ENCODE measurements around the gene CHST11. TPM values are rescaled to one million over a fixed set of nuclear protein-coding genes. Genes with fewer than 3 reads are reported as not detected.

CHST11 gene
- total RNA-seq (2022) (0.25 and 0.97 TPM in 2 replicates), Bru-seq, nascent RNA (percentile 25 among the genes with signal in this experiment), BruChase-seq, experiment 1, labeled RNA remaining after a 2-hour chase (percentile 23 among the genes with signal in this experiment), BruChase-seq, experiment 2, labeled RNA remaining after a 6-hour chase (percentile 25 among the genes with signal in this experiment)
- long read RNA-seq, full-length matches to known transcripts = 1 of 1 reads
- long read RNA-seq, partial matches to known transcripts = 0 of 1 reads
- long read RNA-seq, other reads (novel, unspliced or antisense) = 0 of 1 reads

DNA sequence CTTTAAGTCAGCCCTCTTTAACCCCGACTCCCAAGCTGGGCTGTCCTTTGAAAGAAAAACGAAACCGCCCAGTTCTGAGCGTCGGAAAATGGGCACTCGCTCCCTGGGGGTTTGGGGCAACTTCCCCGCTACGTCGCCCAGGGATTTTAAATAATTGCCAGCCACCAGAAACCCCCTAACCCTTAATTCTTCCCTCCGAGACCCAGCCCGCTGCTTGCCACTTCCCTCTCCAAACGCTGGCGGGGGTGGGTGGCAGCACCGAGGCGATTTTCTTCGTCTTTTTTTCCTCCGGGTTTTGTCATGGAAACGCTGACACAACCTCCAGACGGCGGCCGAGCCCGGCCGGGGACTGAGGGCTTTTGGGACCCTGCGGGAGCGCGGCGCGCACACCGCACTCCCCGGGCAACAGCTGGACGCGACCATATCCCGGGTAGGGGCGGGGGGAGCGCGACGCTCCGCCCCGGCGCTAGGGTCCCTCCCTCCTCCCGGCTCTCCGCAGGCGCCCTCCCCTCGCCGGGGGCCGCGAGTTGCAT lies at the start of gene CHST11:
TSS of gene CHST11 (plus strand) at position 532 of the 533 bp plus-strand sequence.
- peak within 1 kb of the TSS; percentile 96 for H3K4me3 Mint-ChIP-seq (ENCODE audit: unreplicated experiment)
- H3K27ac Mint-ChIP-seq (ENCODE audit: unreplicated experiment) = peak within 1 kb of the TSS; percentile 71
- H3K36me3 Mint-ChIP-seq (ENCODE audit: insufficient read depth, unreplicated experiment) = peaks cover 5% of the 10 kb centered on the region
- ChIA-PET POLR2A (no interaction called here), CTCF (interaction anchor here (0.7 kb wide), 1 partner anchor 1902 kb away, joined by 4 read pairs; no protein-coding TSS in a partner anchor)
- BruUV-seq (replicated peaks) = no TSS peak
- H3K27me3 ChIP-seq (replicated peaks; ENCODE audit: control insufficient read depth, insufficient read depth, low read length) = no peaks in the 10 kb centered on the region
- H3K27me3 Mint-ChIP-seq (ENCODE audit: insufficient read depth, unreplicated experiment) = peaks cover 23% of the 10 kb centered on the region
- no peaks in the 10 kb centered on the region for H3K36me3 ChIP-seq (ENCODE audit: control insufficient read depth, insufficient read depth, low read length)
- H3K9me3 ChIP-seq = no peaks in the 10 kb centered on the region
- TF ChIP-seq, protein P1, sequence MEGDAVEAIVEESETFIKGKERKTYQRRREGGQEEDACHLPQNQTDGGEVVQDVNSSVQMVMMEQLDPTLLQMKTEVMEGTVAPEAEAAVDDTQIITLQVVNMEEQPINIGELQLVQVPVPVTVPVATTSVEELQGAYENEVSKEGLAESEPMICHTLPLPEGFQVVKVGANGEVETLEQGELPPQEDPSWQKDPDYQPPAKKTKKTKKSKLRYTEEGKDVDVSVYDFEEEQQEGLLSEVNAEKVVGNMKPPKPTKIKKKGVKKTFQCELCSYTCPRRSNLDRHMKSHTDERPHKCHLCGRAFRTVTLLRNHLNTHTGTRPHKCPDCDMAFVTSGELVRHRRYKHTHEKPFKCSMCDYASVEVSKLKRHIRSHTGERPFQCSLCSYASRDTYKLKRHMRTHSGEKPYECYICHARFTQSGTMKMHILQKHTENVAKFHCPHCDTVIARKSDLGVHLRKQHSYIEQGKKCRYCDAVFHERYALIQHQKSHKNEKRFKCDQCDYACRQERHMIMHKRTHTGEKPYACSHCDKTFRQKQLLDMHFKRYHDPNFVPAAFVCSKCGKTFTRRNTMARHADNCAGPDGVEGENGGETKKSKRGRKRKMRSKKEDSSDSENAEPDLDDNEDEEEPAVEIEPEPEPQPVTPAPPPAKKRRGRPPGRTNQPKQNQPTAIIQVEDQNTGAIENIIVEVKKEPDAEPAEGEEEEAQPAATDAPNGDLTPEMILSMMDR (IDR thresholded peaks at IDR 0.05; ENCODE audit: insufficient read depth in 1 of 2, low read depth in 1 of 2, low read length in 1 of 2, severe bottlenecking in 1 of 2, unreplicated experiment in 1 of 2) = no peak
- H3K4me1 Mint-ChIP-seq (ENCODE audit: low read depth, unreplicated experiment) = no peaks in the 10 kb centered on the region
- peak; percentile 48 to 66 for DNase-seq
- H3K4me3 ChIP-seq (ENCODE audit: low read depth, low read length) = peak within 1 kb of the TSS; percentile 37
- H3K4me1 ChIP-seq = peaks cover 4% of the 10 kb centered on the region; the same call in 1 of the 2 replicates
- intact Hi-C loops (cut with micrococcal nuclease; ENCODE audit: unreplicated experiment) = loop anchor here (5.0 kb wide), 2 partner anchors 74 to 404 kb away; partner anchors contain the start of gene GLT8D2
- no peaks in the 10 kb centered on the region for H3K9me3 Mint-ChIP-seq (ENCODE audit: unreplicated experiment)

DNA sequence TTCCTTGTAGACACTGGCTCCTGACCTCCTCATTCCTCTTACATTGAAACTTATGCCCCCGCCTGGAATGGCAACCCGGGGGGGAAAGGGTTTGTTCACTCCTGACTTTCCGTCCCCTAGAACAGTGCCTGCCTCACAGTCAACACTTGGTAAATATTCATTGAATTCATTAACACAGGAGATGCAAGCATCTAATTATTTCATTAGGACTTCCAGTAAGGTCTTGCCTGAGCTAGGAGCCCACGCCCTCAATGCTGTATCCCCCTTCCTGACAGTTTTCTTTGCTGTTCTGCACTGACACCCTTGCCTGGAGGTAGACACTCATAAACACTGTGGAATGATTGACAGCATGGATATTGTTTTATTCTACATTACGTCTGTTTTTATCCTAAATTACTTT lies 49.3 kb upstream of the CHST11 start:
- Mint-ChIP-seq H3K36me3 (ENCODE audit: insufficient read depth, unreplicated experiment) (no peaks in the 10 kb centered on the region), H3K9me3 (ENCODE audit: unreplicated experiment) (no peaks in the 10 kb centered on the region), H3K4me1 (ENCODE audit: low read depth, unreplicated experiment) (peaks cover 12% of the 10 kb centered on the region), H3K27me3 (ENCODE audit: insufficient read depth, unreplicated experiment) (no peaks in the 10 kb centered on the region), H3K27ac (ENCODE audit: unreplicated experiment) (no peak overlapping the region), H3K4me3 (ENCODE audit: unreplicated experiment) (no peak overlapping the region)
- no peaks in the 10 kb centered on the region for H3K9me3 ChIP-seq
- H3K27me3 ChIP-seq (replicated peaks; ENCODE audit: control insufficient read depth, insufficient read depth, low read length) = no peaks in the 10 kb centered on the region
- TF ChIP-seq, protein P1 (IDR thresholded peaks at IDR 0.05; ENCODE audit: insufficient read depth in 1 of 2, low read depth in 1 of 2, low read length in 1 of 2, severe bottlenecking in 1 of 2, unreplicated experiment in 1 of 2) = no peak
- no peak for DNase-seq
- no peaks in the 10 kb centered on the region for H3K4me1 ChIP-seq
- CTCF ChIA-PET = no interaction called here
- intact Hi-C loops (cut with micrococcal nuclease; ENCODE audit: unreplicated experiment) = no loop called here
- no peak overlapping the region for H3K4me3 ChIP-seq (ENCODE audit: low read depth, low read length)
- POLR2A ChIA-PET = no interaction called here
- no TSS peak for BruUV-seq (replicated peaks)
- H3K36me3 ChIP-seq (ENCODE audit: control insufficient read depth, insufficient read depth, low read length) = no peaks in the 10 kb centered on the region

DNA sequence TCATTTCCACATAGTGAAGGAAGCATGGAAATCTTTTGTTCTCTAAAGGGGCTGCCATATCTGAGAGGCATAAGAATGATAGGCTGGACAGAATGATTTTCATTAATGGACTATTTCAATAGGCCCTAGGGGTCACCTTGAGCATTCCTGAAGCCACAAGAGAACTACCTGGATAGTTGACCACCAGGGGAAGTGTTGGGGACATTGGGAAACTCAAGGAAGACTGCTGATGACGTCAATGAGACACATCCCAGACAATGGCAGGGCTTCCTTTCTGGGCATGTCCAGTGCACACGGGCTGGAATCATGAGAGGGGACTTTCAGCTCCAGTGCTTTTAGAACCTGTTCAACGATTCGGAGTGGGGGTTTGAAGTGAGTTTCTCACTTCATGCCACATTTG lies 48.8 kb upstream of the CHST11 start:
- H3K4me3 ChIP-seq (ENCODE audit: low read depth, low read length) = no peak overlapping the region
- Mint-ChIP-seq H3K4me3 (ENCODE audit: unreplicated experiment) (no peak overlapping the region), H3K9me3 (ENCODE audit: unreplicated experiment) (no peaks in the 10 kb centered on the region), H3K27ac (ENCODE audit: unreplicated experiment) (no peak overlapping the region), H3K27me3 (ENCODE audit: insufficient read depth, unreplicated experiment) (no peaks in the 10 kb centered on the region), H3K36me3 (ENCODE audit: insufficient read depth, unreplicated experiment) (no peaks in the 10 kb centered on the region), H3K4me1 (ENCODE audit: low read depth, unreplicated experiment) (peaks cover 12% of the 10 kb centered on the region)
- intact Hi-C loops (cut with micrococcal nuclease; ENCODE audit: unreplicated experiment) = no loop called here
- DNase-seq = no peak
- TF ChIP-seq, protein P1 (IDR thresholded peaks at IDR 0.05; ENCODE audit: insufficient read depth in 1 of 2, low read depth in 1 of 2, low read length in 1 of 2, severe bottlenecking in 1 of 2, unreplicated experiment in 1 of 2) = no peak
- H3K36me3 ChIP-seq (ENCODE audit: control insufficient read depth, insufficient read depth, low read length) = no peaks in the 10 kb centered on the region
- BruUV-seq (replicated peaks) = no TSS peak
- CTCF ChIA-PET = interaction anchor here (1.2 kb wide), 1 partner anchor 26 kb away, joined by 4 read pairs; no protein-coding TSS in a partner anchor
- no peaks in the 10 kb centered on the region for H3K9me3 ChIP-seq
- H3K27me3 ChIP-seq (replicated peaks; ENCODE audit: control insufficient read depth, insufficient read depth, low read length) = no peaks in the 10 kb centered on the region
- POLR2A ChIA-PET = no interaction called here
- H3K4me1 ChIP-seq = no peaks in the 10 kb centered on the region

Data from Caco-2 (cell line).